HG02642 (cell line): ENCODE results near the gene RAB3B.
"Not testable (repeated sequence)": the region's sequence is repeated elsewhere in the genome, so short reads cannot be mapped to it uniquely, and the experiment has no call there.

Source experiments
- ATAC-seq: cut with Tn5 transposase; IDR thresholded peaks from one replicate; pipeline ENCODE4 v1.9.1; 2021; ENCODE audit warnings: mild to moderate bottlenecking; ENCODE audit not compliant: unreplicated experiment, poor library complexity

The RAB3B gene

DNA sequence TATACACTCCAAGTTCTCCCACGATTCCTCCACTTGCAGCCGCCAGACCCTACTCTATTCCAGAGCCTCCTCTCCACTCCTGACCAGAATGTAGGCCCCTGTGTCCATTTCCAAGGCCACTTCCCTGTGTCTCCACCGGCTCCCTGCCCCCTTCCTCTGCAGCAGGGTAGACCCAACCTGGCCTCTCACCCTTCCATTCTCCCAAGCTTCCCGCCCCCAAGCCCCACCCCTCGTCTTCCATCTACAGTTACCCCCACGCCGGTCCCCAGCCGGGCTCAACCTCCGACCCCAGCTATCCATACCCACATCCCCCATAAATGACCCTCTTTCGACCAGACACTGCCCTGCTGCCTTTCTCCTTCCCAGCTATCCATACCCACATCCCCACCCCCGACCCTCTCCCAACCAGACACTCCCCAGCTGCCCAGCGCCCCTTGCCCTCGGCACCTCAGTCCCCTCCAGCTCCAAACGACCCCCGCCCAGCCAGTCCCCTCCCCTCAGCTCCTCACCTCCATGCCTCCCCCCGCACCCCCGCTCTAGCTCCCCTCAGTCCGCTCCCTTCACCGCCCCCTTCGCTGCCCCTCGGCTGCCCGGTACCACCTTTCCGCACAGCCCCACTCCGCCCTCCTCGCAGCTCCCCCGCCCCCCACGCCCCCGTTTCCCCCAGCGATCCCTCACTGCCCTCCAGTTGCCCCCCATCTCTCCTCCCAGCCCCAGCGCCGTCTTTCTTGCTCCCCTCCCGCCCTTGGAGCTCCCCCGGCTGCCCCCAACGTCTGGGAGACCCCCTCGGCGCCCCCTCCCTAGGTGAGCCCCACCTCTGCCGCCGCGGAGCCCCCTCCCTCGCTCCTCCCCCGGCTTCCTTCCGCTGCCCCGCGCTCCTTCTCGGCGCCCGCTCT is 670 bp downstream of the RAB3B start:
- no peak for ATAC-seq

DNA sequence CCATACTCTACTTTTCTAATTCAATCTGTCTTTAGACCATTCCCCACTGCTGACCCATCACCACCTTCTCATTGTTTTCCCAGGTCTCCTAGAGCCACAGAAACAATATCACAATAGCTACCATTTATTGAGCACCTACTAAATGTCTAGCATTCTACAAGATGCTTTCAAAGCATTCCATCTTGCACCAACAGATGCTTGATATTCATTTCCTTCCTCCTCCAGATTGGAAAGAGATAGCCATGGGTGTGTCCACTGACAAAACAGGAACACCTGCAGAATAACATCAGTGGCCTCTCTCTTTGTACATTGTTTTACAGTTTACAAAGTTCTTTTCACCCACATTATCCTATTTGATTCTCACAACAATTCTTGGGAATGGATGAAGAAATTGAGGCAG is 2.2 kb downstream of the RAB3B start:
- ATAC-seq = no peak

DNA sequence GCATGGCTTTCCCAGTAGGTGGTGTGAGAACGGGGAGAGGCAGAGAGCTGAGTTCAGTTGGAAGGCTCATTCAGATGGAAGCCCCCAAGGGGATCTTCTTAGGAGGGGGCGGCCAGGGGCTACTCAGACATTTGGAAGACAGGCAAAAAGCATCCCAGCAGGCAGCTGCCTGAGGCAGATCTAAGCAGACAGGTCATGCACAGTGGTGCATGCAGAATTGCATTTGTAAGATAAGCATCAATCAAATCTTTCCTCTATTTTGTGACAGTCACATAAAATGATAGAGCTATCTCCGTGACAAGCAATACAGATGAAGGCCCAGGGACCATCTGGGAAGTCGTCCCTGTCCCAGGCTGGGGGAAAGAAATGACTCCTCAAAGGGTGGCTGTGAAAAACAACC is 3.8 kb downstream of the RAB3B start:
- ATAC-seq = no peak

DNA sequence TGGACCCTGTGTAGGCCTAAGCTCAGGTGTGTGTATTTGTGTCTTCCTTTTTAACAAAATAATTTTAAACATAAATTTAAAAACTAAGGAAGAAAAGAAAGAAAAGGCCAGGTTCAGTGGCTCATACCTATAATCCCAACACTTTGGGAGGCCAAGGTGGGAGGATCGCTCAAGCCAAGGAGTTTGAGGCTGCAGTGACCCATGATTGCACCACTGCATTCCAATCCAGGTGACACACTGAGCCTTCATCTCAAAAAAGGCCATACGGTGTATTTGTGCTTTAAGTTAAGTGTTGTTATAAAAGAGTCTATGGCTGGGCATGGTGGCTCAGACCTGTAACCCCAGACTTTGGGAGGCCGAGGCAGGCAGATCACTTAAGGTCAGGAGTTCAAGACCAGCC is 8.3 kb downstream of the RAB3B start:
- no peak for ATAC-seq

DNA sequence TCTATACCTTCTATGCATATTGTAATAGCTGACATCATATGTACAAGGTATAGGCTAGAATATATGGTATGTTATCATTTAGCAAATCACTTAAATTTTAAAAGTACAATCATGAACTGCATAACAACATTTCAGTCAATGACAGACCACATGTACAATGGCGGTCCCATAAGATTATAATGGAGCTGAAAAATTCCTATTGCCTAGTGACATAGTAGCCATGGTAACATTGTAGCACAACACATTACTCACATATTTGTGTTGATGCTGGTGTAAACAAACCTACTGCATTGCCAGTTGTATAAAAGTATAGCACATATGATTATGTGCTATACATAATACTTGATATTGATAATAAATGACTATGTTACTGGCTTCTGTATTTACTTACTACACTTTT is 8.9 kb downstream of the RAB3B start:
- ATAC-seq = no peak

DNA sequence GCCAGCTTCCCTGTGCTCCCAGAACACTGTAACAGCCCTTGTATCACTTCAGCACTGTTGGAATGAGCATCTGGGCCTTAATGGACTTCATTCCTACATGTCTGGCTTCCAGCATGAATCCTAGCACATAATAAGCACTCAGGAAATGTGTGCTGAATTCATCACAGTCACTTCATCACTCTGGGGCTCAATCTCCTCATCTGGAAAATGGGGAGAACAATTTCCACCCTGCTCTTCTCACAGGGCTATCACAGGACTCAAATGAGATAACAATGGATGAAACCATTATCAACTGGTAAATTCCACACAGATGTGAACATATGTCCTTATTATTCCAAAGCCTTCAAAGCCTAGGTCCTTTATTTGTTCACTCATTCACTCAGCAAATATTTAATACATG is 12.4 kb downstream of the RAB3B start:
- no peak for ATAC-seq

DNA sequence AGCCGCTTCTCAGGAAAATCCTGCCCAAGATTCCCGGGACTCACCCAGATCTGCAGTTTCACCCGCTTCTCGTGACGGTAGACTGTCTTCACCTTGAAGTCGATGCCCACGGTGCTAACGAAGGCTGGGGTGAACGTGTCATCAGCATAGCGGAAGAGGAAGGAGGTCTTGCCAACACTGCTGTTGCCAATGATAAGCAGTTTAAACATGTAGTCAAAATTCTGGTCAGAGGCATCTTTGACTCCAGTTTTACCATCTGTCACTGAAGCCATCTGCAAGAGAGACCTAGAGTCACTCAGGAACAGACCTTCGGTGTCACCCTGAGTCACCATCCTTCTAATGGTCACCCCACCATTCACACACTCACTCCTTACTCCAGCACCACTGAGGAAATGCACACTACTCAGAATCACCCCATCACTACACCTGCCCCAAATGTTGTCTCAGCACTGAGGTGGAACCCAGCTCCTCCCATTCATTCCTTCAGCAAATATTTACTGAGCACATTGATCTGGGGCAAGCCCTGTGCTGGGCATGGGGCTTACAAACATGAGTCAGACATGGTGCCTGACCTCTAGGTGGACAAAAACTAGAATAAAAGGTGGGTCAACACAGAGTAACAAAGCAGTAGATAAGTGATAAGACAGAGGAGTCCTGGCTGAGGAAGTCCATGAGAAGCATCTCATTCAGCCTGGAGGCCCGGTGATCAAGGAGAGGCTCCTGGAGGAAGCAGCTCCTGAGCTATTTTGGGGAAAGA is 13.5 kb downstream of the RAB3B start:
- ATAC-seq = no peak

DNA sequence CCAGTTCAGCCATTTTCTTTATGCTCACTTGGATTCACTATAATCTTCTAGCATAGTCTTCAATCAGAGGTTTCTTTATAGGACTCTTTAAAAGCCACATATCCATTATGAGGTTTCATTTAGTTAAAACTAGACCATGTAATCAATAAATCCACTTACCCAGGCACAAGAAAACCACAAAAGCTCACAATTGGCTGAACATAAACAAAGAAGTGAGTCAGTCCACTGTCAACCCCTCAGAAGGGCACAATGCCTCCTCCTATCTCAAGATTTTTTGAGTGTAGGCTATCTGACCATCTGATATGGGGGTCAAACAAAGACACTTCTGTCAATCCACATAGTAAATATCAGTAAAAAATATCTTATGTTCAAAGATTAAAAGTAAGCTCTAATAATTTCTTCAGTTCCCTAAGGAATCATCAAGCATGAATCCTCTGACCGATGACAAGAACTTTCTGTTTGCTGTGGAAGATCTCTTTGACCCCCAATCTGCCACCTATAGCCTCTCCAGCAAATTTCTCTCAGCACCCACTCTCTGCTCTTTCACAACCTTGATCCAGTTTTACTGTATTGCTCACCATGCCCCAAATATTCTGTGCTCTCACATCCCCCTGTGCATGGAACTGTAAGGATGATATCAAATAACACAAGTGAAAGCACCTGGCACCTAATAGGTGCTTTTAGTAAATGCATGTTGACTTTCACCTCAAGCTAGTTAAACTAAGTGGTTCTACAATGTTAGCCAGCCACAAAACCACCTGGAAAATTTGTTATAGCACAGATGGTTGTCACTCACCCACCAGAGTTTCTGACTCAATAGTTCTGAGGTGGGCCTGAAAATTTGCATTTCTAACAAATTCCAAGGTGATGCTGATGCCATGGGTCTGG is 16.7 kb downstream of the RAB3B start:
- no peak for ATAC-seq

DNA sequence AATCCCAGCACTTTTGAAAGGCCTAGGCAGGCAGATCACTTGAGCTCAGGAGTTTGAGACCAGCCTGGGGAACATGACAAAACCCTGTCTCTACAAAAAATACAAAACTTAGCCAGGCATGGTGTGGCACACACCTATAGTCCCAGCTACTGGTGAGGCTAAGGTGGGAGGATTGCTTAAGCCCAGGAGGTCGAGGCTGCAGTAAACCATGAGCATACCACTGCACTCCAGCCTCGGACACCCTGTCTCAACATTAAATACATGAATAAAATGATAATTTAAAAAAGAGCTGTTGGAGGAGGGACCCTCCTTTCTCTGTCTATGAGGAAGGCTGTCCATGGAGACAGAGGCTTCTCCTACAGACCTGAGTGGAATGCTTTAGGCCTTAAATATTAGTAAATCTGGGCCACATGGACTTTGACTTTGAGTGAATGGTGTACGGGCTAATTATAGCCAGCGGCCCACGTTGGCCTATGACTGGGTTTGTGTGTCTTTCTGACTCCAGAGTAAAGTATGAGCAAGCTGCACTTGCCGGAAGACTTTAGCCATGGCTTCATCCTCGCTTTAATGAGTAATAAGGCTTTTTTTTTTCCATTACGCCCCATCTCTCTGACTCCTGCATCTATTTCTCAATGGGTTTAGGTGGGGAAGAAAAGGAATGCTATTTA is 21.3 kb downstream of the RAB3B start:
- no peak for ATAC-seq

DNA sequence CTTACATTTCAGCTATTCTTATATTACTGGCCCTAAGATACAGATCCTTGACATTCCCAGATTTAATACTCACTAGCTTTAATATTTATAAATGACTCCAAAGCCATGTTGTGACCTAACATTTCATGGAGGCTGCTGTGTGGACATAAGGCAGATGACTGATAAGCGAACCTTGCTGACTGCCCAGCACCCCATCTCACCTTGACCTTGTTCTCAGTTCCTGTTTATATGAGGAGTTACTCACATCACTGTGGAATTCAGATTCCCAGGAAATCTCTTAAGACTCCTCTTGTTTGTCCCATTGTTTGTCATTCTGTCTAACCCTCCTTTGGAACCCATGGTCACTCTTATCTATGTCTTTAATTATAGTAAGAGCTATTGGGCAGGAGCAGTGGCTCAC is 21.9 kb downstream of the RAB3B start:
- no peak for ATAC-seq

DNA sequence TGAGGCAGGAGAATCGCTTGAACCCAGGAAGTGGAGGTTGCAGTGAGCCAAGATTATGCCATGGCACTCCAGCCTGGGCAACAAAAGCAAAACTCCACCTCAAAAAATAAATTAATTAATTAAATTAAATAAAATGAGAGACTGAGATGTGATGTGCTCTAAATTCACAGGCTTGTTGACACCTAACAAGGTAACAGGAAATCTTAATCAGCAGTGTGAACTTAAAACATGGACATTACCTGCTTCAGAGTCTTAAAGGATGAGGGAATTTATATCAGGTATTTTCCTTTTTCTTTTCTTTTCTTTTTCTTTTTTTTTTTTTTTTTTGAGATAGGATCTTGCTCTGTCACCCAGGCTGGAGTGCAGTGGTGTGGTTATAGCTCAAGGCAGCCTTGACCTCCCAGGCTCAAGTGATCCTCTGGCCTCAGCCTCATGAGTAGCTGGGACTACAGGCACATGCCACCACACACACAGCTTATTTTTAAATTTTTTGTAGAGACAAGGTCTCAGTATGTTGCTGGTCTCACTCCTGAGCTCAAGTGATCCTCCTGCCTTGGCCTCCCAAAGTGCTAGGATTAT is 23.2 kb downstream of the RAB3B start:
- ATAC-seq = not testable (repeated sequence)

DNA sequence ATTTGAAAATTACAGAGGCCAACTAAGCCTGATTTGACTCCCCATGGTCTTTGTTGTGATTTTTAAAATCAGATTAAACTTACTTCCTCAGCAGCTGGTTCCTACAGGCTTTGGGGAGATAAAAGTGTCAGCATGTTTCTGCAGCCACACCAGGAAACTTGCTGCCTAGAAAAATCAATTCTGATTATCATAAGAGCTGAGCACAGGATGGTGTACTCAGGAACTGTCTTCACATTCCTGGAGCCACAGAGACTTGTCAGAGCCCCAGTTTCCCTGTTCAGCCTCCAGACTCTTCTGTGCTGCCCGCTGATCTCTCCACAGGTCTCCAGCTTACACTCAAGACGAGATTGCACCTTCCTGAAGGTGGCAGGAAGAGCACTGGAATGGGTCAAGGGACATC is 23.9 kb downstream of the RAB3B start:
- no peak for ATAC-seq

DNA sequence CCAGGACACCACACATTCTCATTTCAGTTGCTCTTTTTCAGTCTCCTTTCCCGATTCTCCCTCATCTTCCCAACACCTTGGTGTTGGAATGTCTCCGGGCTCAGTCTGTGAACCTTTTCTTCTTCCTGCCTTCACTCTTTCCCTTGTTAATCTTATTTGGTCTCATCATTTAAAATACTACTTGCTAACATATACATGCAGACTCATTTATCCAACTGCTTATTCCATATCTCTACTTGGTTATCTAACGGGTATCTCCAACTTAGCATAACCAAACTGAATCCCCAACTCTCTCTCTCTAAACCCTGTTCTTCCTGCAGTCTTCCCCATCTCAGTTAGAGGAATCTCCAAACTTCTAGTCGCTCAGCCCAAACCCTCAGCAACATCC is 26.2 kb downstream of the RAB3B start:
- no peak for ATAC-seq

DNA sequence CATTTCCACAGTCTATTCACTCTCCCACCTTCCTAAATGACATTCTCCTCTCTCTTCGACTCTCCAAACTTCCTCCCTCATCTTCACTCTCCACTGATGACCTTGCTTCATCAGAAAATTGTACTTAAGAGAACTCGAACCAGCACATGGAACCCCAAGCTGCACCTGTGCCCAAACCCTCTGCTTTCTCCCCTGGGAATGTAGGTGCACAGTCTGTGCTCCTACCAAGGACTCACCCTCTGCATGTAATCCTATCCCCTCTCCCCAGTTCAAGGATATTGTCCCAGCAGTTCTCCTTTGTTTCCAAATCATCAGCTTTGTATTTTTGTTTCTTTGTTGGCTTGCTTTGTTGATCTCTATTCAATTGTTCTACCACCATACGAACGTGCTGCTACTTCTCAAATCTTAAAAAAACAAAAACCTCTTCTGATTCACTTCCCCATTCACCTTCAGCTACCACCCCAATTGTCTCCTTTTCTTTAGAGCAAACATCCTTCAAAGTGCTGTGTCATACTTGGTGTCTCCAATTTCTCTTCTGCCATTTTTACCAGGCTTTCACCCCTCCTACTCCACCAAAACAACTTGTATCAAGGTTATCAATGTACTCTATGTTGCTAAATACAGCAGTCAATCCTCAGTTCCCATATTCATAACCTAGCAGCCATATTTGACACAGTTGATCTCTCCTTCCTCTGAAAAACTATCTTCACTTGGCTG is 26.8 kb downstream of the RAB3B start:
- no peak for ATAC-seq

DNA sequence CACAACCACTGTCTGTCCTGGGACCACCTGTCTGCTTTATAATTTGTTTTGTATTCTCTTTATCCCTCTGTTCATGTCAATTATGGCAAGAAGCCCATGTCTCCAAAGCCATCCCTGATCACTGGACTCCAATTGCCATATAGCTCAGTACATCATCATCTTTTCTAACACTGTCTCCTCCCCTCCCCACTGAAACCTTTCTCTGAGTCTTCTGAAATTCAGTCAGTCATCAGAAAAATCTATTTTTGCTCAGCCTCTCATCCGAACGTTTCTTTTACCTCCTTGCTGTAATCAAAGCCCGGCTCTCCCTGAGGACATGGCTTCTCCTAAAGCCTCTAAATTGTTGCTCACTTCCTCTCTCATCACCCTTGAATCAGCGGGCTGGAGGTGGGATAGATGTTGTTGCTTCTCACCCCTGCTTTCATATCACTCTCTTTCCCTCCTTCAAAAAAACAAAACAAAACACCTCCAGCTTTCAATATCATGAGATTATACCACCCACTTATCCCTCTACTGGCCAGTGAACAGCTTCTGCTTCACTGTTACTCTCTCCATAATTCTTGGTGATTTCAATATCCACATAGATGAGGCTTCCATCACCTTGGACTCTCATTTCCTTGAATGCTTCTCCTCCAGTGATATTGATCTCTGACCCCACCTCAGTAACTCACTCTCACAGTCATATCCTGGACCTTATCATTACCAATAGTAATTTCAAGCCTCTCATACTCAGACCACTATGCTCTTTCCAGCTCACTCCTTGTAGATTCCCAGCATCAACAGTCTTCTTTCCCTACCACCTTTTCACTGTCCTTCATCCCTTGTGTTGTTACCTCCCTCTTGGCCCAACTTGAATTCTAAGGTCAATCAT is 27.8 kb downstream of the RAB3B start:
- no peak for ATAC-seq

DNA sequence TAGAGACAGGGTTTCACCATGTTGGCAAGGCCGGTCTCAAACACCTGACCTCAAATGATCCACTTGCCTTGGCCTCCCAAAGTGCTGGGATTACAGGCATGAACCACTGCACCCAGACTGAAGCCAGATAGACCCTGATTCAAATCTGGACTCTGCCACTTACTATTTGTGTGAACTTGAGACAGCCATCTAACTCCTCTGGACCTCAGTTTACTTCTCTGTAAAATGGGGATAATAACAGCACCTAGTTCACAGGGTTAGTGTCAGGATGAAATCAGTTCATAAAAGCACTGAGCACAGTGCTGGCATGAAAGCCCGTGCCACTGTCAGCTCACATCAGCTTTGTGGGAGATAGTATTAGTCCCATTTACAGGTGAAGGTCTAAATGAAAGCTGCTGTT is 28.5 kb downstream of the RAB3B start:
- no peak for ATAC-seq

DNA sequence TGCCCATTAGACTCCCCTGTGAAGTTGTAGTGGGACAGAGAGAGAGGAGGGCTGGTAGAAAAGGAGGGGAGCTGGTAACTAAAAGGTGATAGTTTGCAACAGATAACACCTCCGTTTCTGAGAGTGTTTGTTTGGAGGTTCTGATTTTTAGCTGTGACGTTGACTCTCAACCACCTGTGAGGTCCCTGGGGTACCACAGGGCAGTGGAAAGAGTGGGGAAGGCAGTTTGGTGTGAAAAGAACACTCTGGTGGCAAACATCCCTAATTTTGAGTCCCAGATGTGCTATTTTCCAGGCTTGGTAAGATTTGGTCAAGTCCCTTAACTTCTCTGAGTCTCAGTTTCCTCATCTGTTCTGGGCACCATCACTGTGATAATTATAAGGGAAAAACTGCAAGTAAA is 29.3 kb downstream of the RAB3B start:
- no peak for ATAC-seq

DNA sequence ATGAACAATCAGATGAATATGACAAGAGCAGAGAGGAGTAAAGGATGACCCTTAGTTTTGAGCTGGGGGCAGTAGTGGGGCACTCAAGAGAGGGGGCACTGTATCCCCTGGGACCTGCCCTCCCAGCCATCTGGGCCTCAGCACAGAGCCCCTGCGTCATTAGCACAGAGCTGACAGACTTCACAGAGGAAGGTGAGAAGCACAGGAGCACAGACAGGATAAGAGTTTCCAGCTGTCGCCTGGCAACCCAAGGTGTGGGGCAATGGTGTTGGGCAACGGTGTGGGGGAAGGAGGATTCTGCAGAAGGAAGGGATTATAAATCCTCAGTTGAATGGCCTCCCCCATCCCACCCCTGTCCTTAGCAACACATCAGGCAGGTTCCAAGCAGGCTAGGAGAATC is 30.2 kb downstream of the RAB3B start:
- ATAC-seq = no peak
